ENCODE results near the gene ADARB2.

Gene ADARB2

GRCh38 chr10:1654811-1655356 is 82.4 kb downstream of the ADARB2 start:
- POLR2A ChIA-PET: no interaction called here
- no peak for DNase-seq (ENCODE audit: low read depth, low spot score)
- H3K4me3 ChIP-seq (ENCODE audit: low read depth, low read length): no peak overlapping the region
- no peak for TF ChIP-seq CTCF (IDR thresholded peaks at IDR 0.05; ENCODE audit: insufficient read depth, low read length, missing control alignments)
- CTCF ChIA-PET: no interaction called here

GRCh38 chr10:1654247-1654646 is 83.1 kb downstream of the ADARB2 start:
- ChIA-PET POLR2A (no interaction called here), CTCF (no interaction called here)
- no peak for DNase-seq (ENCODE audit: low read depth, low spot score)
- TF ChIP-seq CTCF (IDR thresholded peaks at IDR 0.05; ENCODE audit: insufficient read depth, low read length, missing control alignments): no peak
- H3K4me3 ChIP-seq (ENCODE audit: low read depth, low read length): no peak overlapping the region

- TF ChIP-seq CTCF (IDR thresholded peaks at IDR 0.05; ENCODE audit: insufficient read depth, low read length, missing control alignments): no peak
- no peak overlapping the region for H3K4me3 ChIP-seq (ENCODE audit: low read depth, low read length)
- POLR2A ChIA-PET: no interaction called here
- CTCF ChIA-PET: no interaction called here
- DNase-seq (ENCODE audit: low read depth, low spot score): no peak
These were observed 84.0 kb downstream of the ADARB2 start for GRCh38 chr10:1653321-1653720.

- CTCF ChIA-PET: no interaction called here
- no peak for TF ChIP-seq CTCF (IDR thresholded peaks at IDR 0.05; ENCODE audit: insufficient read depth, low read length, missing control alignments)
- POLR2A ChIA-PET: no interaction called here
- no peak overlapping the region for H3K4me3 ChIP-seq (ENCODE audit: low read depth, low read length)
- DNase-seq (ENCODE audit: low read depth, low spot score): no peak
These were observed 85.2 kb downstream of the ADARB2 start for GRCh38 chr10:1652151-1652550.

GRCh38 chr10:1651270-1651966 is 85.9 kb downstream of the ADARB2 start:
- CTCF ChIA-PET: no interaction called here

More at GRCh38 chr10:1651270-1651966, 85.9 kb downstream of the ADARB2 start:
- H3K4me3 ChIP-seq (ENCODE audit: low read depth, low read length): no peak overlapping the region
- DNase-seq (ENCODE audit: low read depth, low spot score): no peak
- no peak for TF ChIP-seq CTCF (IDR thresholded peaks at IDR 0.05; ENCODE audit: insufficient read depth, low read length, missing control alignments)
- POLR2A ChIA-PET: no interaction called here

All from AG04449 (cell line).